Measurements from ENCODE around the gene NTSR2. TPM values are rescaled to one million over a fixed set of nuclear protein-coding genes. Genes with fewer than 3 reads are reported as not detected.

NTSR2 gene
- total RNA-seq, 1 donor from 2014 or later, result not detected

DNA sequence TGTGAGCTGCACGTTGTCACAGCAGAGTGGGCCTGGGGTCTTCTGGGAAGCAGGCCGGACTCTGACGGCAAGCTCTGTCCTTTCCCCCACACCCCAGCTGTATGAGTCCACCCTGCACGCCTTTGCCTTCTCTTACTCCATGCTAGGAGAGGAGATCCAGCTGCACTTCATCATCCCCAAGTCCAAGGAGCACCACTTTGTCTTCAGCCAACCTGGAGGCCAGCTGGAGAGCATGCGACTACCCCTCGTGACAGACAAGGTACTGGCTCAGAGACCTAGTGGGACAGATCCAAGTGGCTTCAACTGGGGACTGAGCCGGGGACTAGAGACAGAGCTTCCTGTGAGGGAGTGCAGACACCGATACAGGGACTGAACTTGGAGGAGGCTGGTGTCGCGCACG is 40.1 kb downstream of the NTSR2 start:
- H3K4me3 ChIP-seq, result no peak overlapping the region
- no peaks in the 10 kb centered on the region for H3K9me3 ChIP-seq
- TF ChIP-seq, protein P1, sequence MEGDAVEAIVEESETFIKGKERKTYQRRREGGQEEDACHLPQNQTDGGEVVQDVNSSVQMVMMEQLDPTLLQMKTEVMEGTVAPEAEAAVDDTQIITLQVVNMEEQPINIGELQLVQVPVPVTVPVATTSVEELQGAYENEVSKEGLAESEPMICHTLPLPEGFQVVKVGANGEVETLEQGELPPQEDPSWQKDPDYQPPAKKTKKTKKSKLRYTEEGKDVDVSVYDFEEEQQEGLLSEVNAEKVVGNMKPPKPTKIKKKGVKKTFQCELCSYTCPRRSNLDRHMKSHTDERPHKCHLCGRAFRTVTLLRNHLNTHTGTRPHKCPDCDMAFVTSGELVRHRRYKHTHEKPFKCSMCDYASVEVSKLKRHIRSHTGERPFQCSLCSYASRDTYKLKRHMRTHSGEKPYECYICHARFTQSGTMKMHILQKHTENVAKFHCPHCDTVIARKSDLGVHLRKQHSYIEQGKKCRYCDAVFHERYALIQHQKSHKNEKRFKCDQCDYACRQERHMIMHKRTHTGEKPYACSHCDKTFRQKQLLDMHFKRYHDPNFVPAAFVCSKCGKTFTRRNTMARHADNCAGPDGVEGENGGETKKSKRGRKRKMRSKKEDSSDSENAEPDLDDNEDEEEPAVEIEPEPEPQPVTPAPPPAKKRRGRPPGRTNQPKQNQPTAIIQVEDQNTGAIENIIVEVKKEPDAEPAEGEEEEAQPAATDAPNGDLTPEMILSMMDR (IDR thresholded peaks at IDR 0.05), result no peak
- TF ChIP-seq POLR2AphosphoS5 (IDR thresholded peaks at IDR 0.05; ENCODE audit: insufficient read depth in 1 of 2, low read depth in 1 of 2) (no peak), POLR2A (IDR thresholded peaks at IDR 0.05) (no peak)
- no peaks in the 10 kb centered on the region for H3K4me1 ChIP-seq
- H3K27me3 ChIP-seq, result no peaks in the 10 kb centered on the region
- no peak overlapping the region for H3K27ac ChIP-seq
- intact Hi-C loops (cut with DNase I), result no loop called here
- peaks cover 0 to 51% of the 10 kb centered on the region in 2 donors for H3K36me3 ChIP-seq
- no peak for DNase-seq (ENCODE audit: extremely low spot score in 2 of 2)

DNA sequence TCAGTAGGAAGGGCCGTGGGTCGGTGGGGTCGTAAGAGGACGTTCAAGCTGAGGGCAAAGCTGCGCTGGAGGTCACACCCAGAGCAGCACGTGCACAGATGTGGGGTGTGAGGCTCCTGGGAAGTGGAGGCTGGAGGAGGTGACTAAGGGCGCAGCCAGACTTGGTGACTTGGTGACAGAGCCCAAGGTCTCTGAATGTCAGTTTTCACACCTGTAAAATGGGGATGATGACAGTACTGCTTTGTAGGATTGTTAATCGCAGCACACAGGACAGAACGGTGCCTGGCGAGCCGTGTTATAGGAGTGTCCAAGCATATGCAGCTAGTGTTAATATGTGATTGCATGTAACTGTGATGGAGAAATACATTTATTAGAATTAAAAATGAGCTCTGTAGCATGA is 40.8 kb downstream of the NTSR2 start:
- Histone ChIP-seq H3K9me3 (no peaks in the 10 kb centered on the region), H3K4me3 (no peak overlapping the region), H3K4me1 (no peaks in the 10 kb centered on the region), H3K27me3 (no peaks in the 10 kb centered on the region), H3K27ac (no peak overlapping the region), H3K36me3 (peaks cover 0 to 45% of the 10 kb centered on the region in 2 donors)
- TF ChIP-seq POLR2A (IDR thresholded peaks at IDR 0.05) (no peak), POLR2AphosphoS5 (IDR thresholded peaks at IDR 0.05; ENCODE audit: insufficient read depth in 1 of 2, low read depth in 1 of 2) (no peak)
- TF ChIP-seq, protein P1 (IDR thresholded peaks at IDR 0.05), result no peak
- intact Hi-C loops (cut with DNase I), result no loop called here
- DNase-seq (ENCODE audit: extremely low spot score in 2 of 2), result no peak

DNA sequence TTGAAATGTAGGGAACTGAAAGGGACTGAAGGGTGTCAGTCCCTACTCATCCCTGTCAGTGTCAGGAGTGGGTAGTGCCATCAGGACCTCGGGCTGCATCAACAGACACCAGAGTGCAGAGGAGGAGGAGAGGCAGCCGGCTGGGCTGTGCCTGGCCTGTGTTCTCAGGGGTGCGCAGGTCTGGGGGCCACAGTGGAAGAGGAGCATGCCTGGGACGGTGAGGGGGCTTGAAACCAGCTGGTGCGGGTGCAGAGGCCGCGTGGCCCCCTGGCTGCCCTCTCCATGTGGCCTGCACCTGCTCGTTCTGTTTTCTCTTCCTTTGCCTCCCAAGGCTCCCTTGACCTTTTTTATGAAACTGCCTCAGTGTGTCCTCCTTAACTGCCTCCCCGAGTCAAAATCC is 41.3 kb downstream of the NTSR2 start:
- Histone ChIP-seq H3K36me3 (peaks cover 0 to 40% of the 10 kb centered on the region in 2 donors), H3K4me3 (no peak overlapping the region), H3K27ac (no peak overlapping the region), H3K4me1 (no peaks in the 10 kb centered on the region), H3K27me3 (no peaks in the 10 kb centered on the region), H3K9me3 (no peaks in the 10 kb centered on the region)
- TF ChIP-seq, protein P1 (IDR thresholded peaks at IDR 0.05), result no peak
- TF ChIP-seq POLR2A (IDR thresholded peaks at IDR 0.05) (no peak), POLR2AphosphoS5 (IDR thresholded peaks at IDR 0.05; ENCODE audit: insufficient read depth in 1 of 2, low read depth in 1 of 2) (no peak)
- DNase-seq (ENCODE audit: extremely low spot score in 2 of 2), result no peak
- intact Hi-C loops (cut with DNase I), result no loop called here

DNA sequence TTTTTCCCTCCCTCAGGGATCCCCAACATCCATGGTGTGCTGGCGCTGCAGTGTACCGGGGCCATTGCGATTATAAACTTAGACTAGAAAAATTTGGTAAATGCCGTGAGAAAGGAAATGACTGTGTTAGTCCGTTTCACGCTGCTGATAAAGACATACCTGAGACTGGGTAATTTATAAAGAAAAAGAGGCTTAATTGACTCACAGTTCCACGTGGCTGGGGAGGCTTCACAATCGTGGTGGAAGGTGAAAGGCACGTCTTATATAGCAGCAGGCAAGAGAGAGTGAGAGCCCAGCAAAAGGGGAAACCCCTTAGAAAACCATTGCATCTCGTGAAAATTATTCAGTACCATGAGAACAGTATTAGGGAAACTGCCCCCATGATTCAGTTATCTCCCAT is 44.3 kb downstream of the NTSR2 start:
- intact Hi-C loops (cut with DNase I), result no loop called here
- DNase-seq (ENCODE audit: extremely low spot score in 2 of 2), result no peak
- Histone ChIP-seq H3K36me3 (peaks cover 0 to 41% of the 10 kb centered on the region in 2 donors), H3K9me3 (no peaks in the 10 kb centered on the region), H3K4me1 (no peaks in the 10 kb centered on the region), H3K27ac (no peak overlapping the region), H3K27me3 (no peaks in the 10 kb centered on the region), H3K4me3 (no peak overlapping the region)
- TF ChIP-seq POLR2AphosphoS5 (IDR thresholded peaks at IDR 0.05; ENCODE audit: insufficient read depth in 1 of 2, low read depth in 1 of 2) (no peak), POLR2A (IDR thresholded peaks at IDR 0.05) (no peak)
- TF ChIP-seq, protein P1 (IDR thresholded peaks at IDR 0.05), result no peak

DNA sequence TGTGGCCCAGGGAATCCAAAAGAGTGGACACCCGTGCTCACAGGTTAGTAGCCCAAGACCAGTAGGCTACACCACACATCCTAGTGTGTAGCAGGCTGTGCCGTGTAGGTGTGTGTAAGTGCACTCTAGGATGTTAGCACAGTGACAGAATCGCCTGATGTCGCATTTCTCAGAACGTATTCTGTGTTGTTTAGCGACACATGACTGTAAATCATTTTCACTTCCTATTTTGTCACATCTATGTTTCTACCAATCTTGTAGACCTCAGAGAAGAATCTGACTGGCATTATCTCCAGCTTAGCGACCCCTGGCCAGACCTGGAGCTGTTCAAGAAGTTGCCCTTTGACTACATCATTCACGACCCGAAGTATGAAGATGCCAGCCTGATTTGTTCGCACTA is 45.1 kb downstream of the NTSR2 start:
- peaks cover 0 to 40% of the 10 kb centered on the region in 2 donors for H3K36me3 ChIP-seq
- no peak overlapping the region for H3K27ac ChIP-seq
- intact Hi-C loops (cut with DNase I), result no loop called here
- no peak for DNase-seq (ENCODE audit: extremely low spot score in 2 of 2)
- TF ChIP-seq POLR2A (IDR thresholded peaks at IDR 0.05) (no peak), POLR2AphosphoS5 (IDR thresholded peaks at IDR 0.05; ENCODE audit: insufficient read depth in 1 of 2, low read depth in 1 of 2) (no peak)
- TF ChIP-seq, protein P1 (IDR thresholded peaks at IDR 0.05), result no peak
- no peaks in the 10 kb centered on the region for H3K9me3 ChIP-seq
- H3K4me3 ChIP-seq, result no peak overlapping the region
- no peaks in the 10 kb centered on the region for H3K27me3 ChIP-seq
- H3K4me1 ChIP-seq, result no peaks in the 10 kb centered on the region
